ENCODE data around the gene MPP2.

The MPP2 gene

GRCh38 chr17:43907998-43908721, 824 bp upstream of the MPP2 start (continued):
- peak; percentile 95 for TF ChIP-seq OSR2 (tag by site-specific recombination; IDR thresholded peaks at IDR 0.05)
- TF ChIP-seq OVOL3 (tag by site-specific recombination; IDR thresholded peaks at IDR 0.05): no peak
- no peak for TF ChIP-seq ZNF132 (tag by site-specific recombination; IDR thresholded peaks at IDR 0.05; ENCODE audit: borderline replicate concordance)
- 0 out of 2 replicates have a peak, but pooled peaks have one; percentile 22 for TF ChIP-seq PRDM1 (tag by site-specific recombination; IDR thresholded peaks at IDR 0.05)
- TF ChIP-seq PATZ1 (tag by site-specific recombination; IDR thresholded peaks at IDR 0.05): peak; percentile 28; the same call in 1 of the 2 replicates
- peak; percentile 12; the same call in 1 of the 2 replicates for TF ChIP-seq ZBTB8A (tag by site-specific recombination; IDR thresholded peaks at IDR 0.05)
- peak; percentile 42; the same call in 1 of the 2 replicates for TF ChIP-seq HIC1 (tag by site-specific recombination; IDR thresholded peaks at IDR 0.05)
- peak; percentile 39; the same call in 1 of the 2 replicates for TF ChIP-seq ZNF449 (tag by site-specific recombination; IDR thresholded peaks at IDR 0.05)
- 0 out of 2 replicates have a peak, but pooled peaks have one; percentile 3 for TF ChIP-seq ZNF501 (tag by site-specific recombination; IDR thresholded peaks at IDR 0.05)
- TF ChIP-seq ZNF518A (tag by site-specific recombination; conservative IDR thresholded peaks at IDR 0.05; ENCODE audit: low read depth): no peak
- no peak for TF ChIP-seq ZNF37A (tag by site-specific recombination; IDR thresholded peaks at IDR 0.05)
- peak; percentile 68; the same call in 1 of the 2 replicates for TF ChIP-seq ZNF2 (tag by site-specific recombination; IDR thresholded peaks at IDR 0.05)
- TF ChIP-seq ZBTB26 (tag by site-specific recombination; optimal IDR thresholded peaks at IDR 0.05): peak; percentile 16
- TF ChIP-seq ZNF580 (tag by site-specific recombination; IDR thresholded peaks at IDR 0.05): peak; percentile 42; the same call in 1 of the 2 replicates
- TF ChIP-seq EGR2 (tag by site-specific recombination; IDR thresholded peaks at IDR 0.05; ENCODE audit: low read depth): 0 out of 2 replicates have a peak, but pooled peaks have one; percentile 10
- TF ChIP-seq SP2 (tag by site-specific recombination; IDR thresholded peaks at IDR 0.05): peak; percentile 62
- TF ChIP-seq ZBTB1 (tag by site-specific recombination; IDR thresholded peaks at IDR 0.05): no peak
- TF ChIP-seq ZNF362 (tag by site-specific recombination; IDR thresholded peaks at IDR 0.05): no peak
- TF ChIP-seq ZNF157 (tag by site-specific recombination; IDR thresholded peaks at IDR 0.05): no peak
- TF ChIP-seq BCL11A (tag by site-specific recombination; IDR thresholded peaks at IDR 0.05; ENCODE audit: low read depth): 0 out of 2 replicates have a peak, but pooled peaks have one; percentile 58
- TF ChIP-seq ZNF121 (tag by site-specific recombination; IDR thresholded peaks at IDR 0.05): peak; percentile 100
